DMS 273 (cell line): ENCODE results near the gene DUSP28.
A peak's percentile ranks its signal among the peaks of the same experiment; 100 is the strongest.

Source experiments
- DNase-seq: peaks from one replicate; lab custom pipeline; 2025; ENCODE audit not compliant: unreplicated experiment; lab: John Stamatoyannopoulos, UW

Gene DUSP28

GRCh38 chr2:240597419-240598181 lies 37.4 kb downstream of the DUSP28 start:
- DNase-seq, result no peak

- no peak for DNase-seq
Measured at GRCh38 chr2:240598311-240598911, 38.3 kb downstream of the DUSP28 start.

GRCh38 chr2:240599141-240599583 lies 39.0 kb downstream of the DUSP28 start:
- no peak for DNase-seq

- DNase-seq, result no peak
Measured at GRCh38 chr2:240600451-240600961, 40.3 kb downstream of the DUSP28 start.

- DNase-seq, result no peak
Measured at GRCh38 chr2:240601061-240601830, 41.1 kb downstream of the DUSP28 start.

GRCh38 chr2:240601831-240602160 lies 41.6 kb downstream of the DUSP28 start:
- DNase-seq, result no peak

- no peak for DNase-seq
Measured at GRCh38 chr2:240602266-240603050, 42.3 kb downstream of the DUSP28 start.

- no peak for DNase-seq
Measured at GRCh38 chr2:240603081-240603835, 43.1 kb downstream of the DUSP28 start.

GRCh38 chr2:240603846-240604245 lies 43.7 kb downstream of the DUSP28 start:
- no peak for DNase-seq

GRCh38 chr2:240604291-240604938 lies 44.3 kb downstream of the DUSP28 start:
- peak; percentile 36 for DNase-seq

GRCh38 chr2:240604939-240605716 lies 45.0 kb downstream of the DUSP28 start:
- no peak for DNase-seq

- no peak for DNase-seq
Measured at GRCh38 chr2:240605867-240606743, 45.9 kb downstream of the DUSP28 start.

- DNase-seq, result no peak
Measured at GRCh38 chr2:240611601-240612210, 51.5 kb downstream of the DUSP28 start.
